ENCODE results near the gene FBL. TPM values are rescaled to one million over a fixed set of nuclear protein-coding genes. Genes with fewer than 3 reads are reported as not detected.

Gene FBL
- total and polyA plus RNA-seq, 2 of the 4 experiments (the other 2 are of a cell fraction), result 259 to 446 TPM

GRCh38 chr19:39809368-39809767 is 36.8 kb downstream of the FBL start:
- Histone ChIP-seq H3K18ac (ENCODE audit: low read depth, low read length) (no peak overlapping the region), H3K4me2 (ENCODE audit: low read depth, low read length) (no peak overlapping the region), H3K27me3 (ENCODE audit: control insufficient read depth, insufficient read depth, low read length) (no peaks in the 10 kb centered on the region; the same call in 1 of the 2 replicates), H2BK20ac (ENCODE audit: low read depth, low read length) (no peak overlapping the region), H3K9me3 (ENCODE audit: control insufficient read depth, insufficient read depth, low read length) (peaks cover 2% of the 10 kb centered on the region; the same call in 1 of the 2 replicates), H2BK120ac (ENCODE audit: low read depth, low read length) (no peak overlapping the region), H4K20me1 (ENCODE audit: insufficient read depth, low read length) (no peaks in the 10 kb centered on the region), H3K9me1 (ENCODE audit: insufficient read depth, low read length) (no peaks in the 10 kb centered on the region), H2BK15ac (ENCODE audit: low read depth, low read length) (no peak overlapping the region), H4K5ac (ENCODE audit: low read depth, low read length) (no peak overlapping the region), H3K56ac (ENCODE audit: extremely low read depth, insufficient read depth, low read length) (no peak overlapping the region), H2AK9ac (replicated peaks; ENCODE audit: low read depth, low read length, poor library complexity) (no peak overlapping the region), H3K4ac (ENCODE audit: low read depth, low read length) (no peak overlapping the region), H4K91ac (ENCODE audit: insufficient read depth, low read depth, low read length) (no peak overlapping the region), H3K4me3 (ENCODE audit: insufficient read depth, low read depth, low read length) (no peak overlapping the region), H2BK5ac (ENCODE audit: low read depth, low read length, poor library complexity, severe bottlenecking) (no peak overlapping the region), H3K36me3 (ENCODE audit: control insufficient read depth, insufficient read depth, low read length) (no peaks in the 10 kb centered on the region), H3K4me1 (ENCODE audit: control insufficient read depth, insufficient read depth, low read length) (no peaks in the 10 kb centered on the region), H3K14ac (replicated peaks; ENCODE audit: low read depth, low read length) (no peak overlapping the region), H2AFZ (replicated peaks; ENCODE audit: low read length, poor library complexity) (no peak overlapping the region), H3K27ac (ENCODE audit: insufficient read depth, low read length) (no peak overlapping the region), H4K8ac (ENCODE audit: low read depth in 2 of 2, low read length in 2 of 2) (no peak overlapping the region), H2AK5ac (ENCODE audit: low read depth, low read length) (no peak overlapping the region), H3K9ac (ENCODE audit: low read depth, low read length) (no peak overlapping the region), H3K79me1 (ENCODE audit: low read depth in 1 of 2, low read length in 2 of 2) (no peaks in the 10 kb centered on the region), H3K23ac (ENCODE audit: low read depth, low read length) (no peak overlapping the region)
- CTCF ChIA-PET, result no interaction called here
- dilution Hi-C loops (cut with HindIII; ENCODE audit: low sequenced_read_pairs, unreplicated experiment), result no loop called here
- in situ Hi-C loops (cut with MboI; ENCODE audit: low sequenced_read_pairs), result no loop called here
- no TSS peak for BruUV-seq (replicated peaks)
- POLR2A ChIA-PET (ENCODE audit: unreplicated experiment), result interaction anchor here (0.5 kb wide), 1 partner anchor 9 kb away, joined by 5 read pairs; no protein-coding TSS in a partner anchor
- no peak for TF ChIP-seq CTCF (conservative IDR thresholded peaks at IDR 0.05; ENCODE audit: low read depth, low read length)
- TF ChIP-seq CHD1 (IDR thresholded peaks at IDR 0.05; ENCODE audit: low read depth, low read length), result no peak
- no peak for TF ChIP-seq USF2 (IDR thresholded peaks at IDR 0.05; ENCODE audit: low read depth, low read length)
- TF ChIP-seq RAD21 (IDR thresholded peaks at IDR 0.05; ENCODE audit: low read length), result no peak
- no peak for TF ChIP-seq RFX5 (IDR thresholded peaks at IDR 0.05; ENCODE audit: low read depth, low read length)
- TF ChIP-seq MAZ (IDR thresholded peaks at IDR 0.05; ENCODE audit: borderline replicate concordance, low read depth, low read length), result no peak
- TF ChIP-seq MAFK (IDR thresholded peaks at IDR 0.05; ENCODE audit: low read depth, low read length), result no peak
- TF ChIP-seq BHLHE40 (IDR thresholded peaks at IDR 0.05; ENCODE audit: low read depth, low read length), result no peak
- TF ChIP-seq POLR2A (IDR thresholded peaks at IDR 0.05; ENCODE audit: low read depth, low read length), result no peak
- no peak for TF ChIP-seq RCOR1 (IDR thresholded peaks at IDR 0.05; ENCODE audit: insufficient replicate concordance, low read length)
- TF ChIP-seq ELK1 (IDR thresholded peaks at IDR 0.05; ENCODE audit: borderline replicate concordance, low read depth, low read length), result no peak
- no peak for TF ChIP-seq NFE2L2 (IDR thresholded peaks at IDR 0.05; ENCODE audit: low read depth, low read length)
- TF ChIP-seq MXI1 (IDR thresholded peaks at IDR 0.05; ENCODE audit: borderline replicate concordance, low read depth, low read length), result no peak
- 69% methylated on average over 3 of the region's 4 CpGs; no CpG with 5 or more reads in 1 of the 2 experiments for WGBS, 2 experiments (ENCODE audit: extremely low coverage in 2 of 2, insufficient read length in 1 of 2)
- ATAC-seq (ENCODE audit: low read depth), result no peak
- intact Hi-C loops (cut with micrococcal nuclease), result no loop called here
- no peak for DNase-seq
